SK-N-DZ (cell line): ENCODE measurements around the gene MID2.
"Not testable (repeated sequence)": the region's sequence is repeated elsewhere in the genome, so short reads cannot be mapped to it uniquely, and the experiment has no call there.

Experiments
- DNase-seq: peaks from one replicate; pipeline ENCODE4 v3.0.0-alpha.2; 2015; ENCODE audit warnings: low spot score

Gene MID2

GRCh38 chrX:107840971-107841370, 15.3 kb downstream of the MID2 start:
- no peak for DNase-seq

DNA sequence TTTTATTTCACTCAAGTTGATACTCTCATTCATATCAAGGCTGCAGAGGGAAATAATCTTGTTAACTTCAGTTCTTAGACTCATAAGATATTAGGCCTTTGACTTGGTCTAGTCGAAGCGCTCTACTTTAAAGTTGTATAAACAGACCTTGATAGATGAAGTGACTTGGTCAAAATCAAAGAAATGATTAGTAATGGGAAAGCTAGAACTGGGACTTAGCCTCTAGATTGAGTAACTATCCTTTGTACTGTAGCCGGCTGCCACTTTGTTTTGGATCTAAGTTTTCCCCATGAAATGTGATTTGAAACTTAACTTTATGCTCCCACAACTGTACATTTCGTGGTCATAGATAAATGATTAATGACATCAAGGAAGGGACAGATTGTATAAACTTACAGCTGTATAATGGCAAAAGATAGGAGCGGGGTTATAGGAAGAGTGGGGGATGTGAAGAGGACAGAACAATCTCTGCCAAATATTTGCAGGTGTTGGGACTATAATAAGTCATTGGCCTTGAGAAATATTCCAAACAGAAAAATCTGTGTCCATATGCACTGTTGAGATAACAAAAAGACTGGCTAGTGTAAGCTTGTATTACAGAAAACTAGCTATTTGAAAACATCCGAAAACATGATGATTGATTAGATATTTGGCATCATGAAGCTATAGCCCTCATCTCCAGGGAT, 17.2 kb downstream of the MID2 start:
- DNase-seq: no peak

DNA sequence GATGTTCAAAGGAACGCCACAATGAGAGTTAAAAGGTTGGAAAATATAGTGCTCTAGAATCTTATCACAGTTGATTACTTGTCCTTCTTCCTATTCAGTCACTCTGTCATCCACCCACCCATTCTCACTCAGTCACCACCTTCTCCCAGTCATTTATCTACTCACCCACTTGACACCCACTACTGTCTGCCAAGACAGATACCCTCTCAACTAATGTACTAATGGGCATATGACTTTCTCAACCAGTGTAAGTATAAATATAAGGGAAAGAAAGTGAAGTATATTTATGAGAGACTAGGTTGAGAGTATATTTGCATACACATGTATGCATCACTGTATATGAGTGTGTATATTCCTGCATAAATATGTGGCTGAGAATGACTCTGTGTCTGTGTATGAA, 20.0 kb downstream of the MID2 start:
- no peak for DNase-seq

DNA sequence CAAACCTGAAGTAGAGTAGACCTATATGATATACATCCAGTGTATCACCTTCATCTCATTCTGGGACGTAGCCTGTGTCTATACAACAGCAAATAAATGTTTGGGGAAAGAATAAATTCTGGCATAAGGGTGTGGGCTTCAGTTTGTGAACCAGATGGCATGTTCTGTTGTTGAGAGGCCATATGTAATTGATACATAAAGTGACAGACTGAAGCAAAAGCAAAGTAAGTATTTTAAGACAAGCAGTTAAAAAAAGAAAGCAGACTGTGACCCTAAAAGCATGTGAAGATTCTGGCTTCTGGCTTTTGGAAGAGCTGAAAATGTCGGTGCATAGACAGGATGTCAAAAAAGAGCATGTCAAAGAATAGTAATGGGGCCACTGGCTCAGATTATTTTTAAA, 22.9 kb downstream of the MID2 start:
- no peak for DNase-seq

- no peak for DNase-seq
Observed at GRCh38 chrX:107849747-107850421, 24.2 kb downstream of the MID2 start.

DNA sequence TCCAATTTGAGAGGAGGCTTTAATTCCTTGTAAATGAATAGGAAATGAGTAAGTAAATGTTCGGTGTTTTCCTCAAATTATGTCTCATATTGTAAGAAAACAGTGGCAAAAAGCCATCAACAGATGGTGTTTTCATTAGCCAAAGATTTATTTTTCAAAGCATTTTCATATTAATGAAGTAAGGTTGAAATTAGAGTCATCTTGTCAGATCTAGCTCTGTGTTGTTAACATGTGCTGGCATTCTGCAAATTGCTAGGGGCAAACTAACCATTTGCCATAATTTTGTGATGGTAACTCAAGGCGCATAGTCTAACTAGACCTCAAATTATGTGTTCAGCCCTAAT, 24.7 kb downstream of the MID2 start:
- DNase-seq: no peak

DNA sequence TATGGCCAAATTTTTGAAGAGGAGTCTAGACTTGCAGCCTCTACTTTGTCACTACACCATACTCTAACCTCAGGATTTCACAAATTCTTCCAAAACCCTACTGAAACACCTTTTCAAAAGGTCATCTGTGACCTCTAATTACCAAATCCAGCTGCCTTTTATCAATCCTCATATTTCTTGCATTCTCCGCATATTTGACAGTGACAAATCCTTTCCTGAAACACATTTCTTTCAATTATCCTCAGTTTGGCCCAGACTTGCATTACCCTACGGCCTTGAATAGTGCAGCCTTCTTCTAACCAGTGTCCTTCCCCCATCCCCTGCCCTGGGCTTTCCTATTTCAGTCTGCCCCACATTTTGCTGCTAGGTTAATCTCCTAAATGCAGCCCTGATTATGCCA, 25.5 kb downstream of the MID2 start:
- DNase-seq: no peak

DNA sequence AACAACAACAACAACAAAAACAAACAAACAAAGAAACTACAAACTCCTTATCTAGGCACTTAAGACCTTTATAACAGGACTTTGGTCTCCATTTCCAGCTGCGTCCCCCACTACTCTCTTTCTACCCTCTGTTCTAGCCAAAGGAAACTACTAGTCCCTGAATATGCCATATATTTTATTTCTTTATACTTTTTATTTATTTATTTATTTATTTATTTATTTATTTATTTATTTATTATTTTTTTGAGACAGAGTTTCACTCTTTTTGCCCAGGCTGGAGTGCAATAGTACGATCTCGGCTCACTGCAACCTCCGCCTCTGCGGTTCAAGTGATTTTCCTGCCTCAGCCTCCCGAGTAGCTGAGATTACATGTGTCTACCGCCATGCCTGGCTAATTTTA, 26.0 kb downstream of the MID2 start:
- not testable (repeated sequence) for DNase-seq

- DNase-seq: no peak
Observed at GRCh38 chrX:107856289-107856688, 30.6 kb downstream of the MID2 start.

- not testable (repeated sequence) for DNase-seq
Observed at GRCh38 chrX:107857041-107857440, 31.4 kb downstream of the MID2 start.

- no peak for DNase-seq
Observed at GRCh38 chrX:107857837-107858236, 32.2 kb downstream of the MID2 start.

DNA sequence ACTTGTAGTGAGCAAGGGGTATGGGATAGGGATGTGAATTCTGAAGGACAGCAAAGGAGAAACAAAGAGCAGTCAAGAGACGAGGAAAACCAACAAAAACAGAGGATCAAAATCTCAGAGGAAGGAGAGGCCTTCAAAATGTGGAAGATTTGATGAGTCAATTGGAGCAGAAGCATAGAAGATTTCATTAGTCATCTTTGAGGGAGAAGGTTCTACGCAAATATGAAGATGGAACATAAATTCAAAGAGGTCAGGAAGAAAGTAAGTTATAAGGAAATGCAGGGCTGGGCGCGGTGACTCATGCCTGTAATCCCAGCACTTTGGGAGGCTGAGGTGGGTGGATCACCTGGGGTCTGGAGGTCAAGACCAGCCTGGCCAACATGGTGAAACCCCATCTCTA, 35.4 kb downstream of the MID2 start:
- DNase-seq: no peak

- no peak for DNase-seq
Observed at GRCh38 chrX:107871136-107871535, 45.5 kb downstream of the MID2 start.

DNA sequence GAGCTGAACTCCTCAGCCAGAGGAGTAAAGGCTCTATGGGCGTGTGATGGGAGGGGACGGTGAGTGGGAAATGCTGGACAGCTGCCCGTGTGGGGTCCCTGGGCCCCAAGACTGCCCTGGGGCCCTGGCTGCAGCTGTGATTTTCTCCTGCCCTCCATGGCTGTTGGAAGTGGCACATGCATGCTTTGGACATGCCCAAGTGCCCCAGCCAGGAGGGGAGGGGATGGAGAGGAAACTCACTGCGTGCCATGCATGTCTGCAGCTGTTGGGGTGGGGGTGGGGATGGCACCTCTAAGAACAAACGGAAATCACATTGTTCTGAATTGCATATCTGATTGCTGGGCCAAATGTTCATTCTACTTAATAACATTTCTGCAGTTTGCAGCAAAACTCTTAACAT, 52.4 kb downstream of the MID2 start:
- DNase-seq: no peak

DNA sequence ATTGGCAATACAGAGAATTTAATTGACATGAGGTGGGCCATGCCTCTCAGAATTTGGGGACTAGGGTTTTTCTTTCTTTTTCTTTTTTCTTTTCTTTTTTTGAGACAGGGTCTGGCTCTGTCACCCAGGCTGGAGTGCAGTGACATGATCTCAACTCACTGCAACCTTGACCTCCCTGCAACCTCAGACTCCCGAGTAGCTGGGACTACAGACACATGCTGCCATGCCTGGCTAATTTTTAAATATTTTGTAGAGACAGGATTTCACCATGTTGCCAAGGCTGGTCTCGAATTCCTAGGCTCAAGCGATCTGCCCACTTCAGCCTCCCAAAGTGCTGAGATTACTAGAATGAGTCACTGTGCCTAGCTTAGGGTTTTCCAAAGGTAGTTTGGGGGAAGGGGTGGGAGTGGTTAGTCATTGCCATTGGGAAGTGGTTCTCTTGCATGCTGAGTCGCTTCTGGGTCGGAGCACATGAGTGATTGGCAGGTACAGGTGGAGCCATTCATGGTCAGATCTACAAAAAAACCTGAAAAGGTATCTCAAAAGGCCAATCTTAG, 54.5 kb downstream of the MID2 start:
- no peak for DNase-seq

DNA sequence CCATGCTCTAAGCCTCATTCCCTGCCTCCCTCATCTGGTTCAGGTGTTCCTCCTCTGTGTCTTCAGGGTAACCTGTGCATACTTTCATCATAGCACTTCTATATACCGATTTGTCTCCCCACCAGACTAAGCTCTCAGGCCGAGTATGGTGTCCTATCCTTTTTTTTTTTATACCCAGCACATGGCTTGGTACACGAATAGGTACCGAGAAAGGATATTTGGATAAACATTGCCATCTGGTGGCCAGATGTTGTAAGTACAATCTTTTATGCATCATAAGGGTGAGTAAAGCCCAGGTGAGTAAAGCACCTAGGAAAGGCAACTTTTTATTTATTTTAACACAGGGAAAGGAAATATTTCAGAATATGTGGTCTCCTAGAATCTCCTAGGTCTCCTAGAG, 68.4 kb downstream of the MID2 start:
- DNase-seq: peak; percentile 36

GRCh38 chrX:107902721-107903120, 77.1 kb downstream of the MID2 start:
- DNase-seq: no peak

- DNase-seq: no peak
Observed at GRCh38 chrX:107905366-107905765, 79.7 kb downstream of the MID2 start.

DNA sequence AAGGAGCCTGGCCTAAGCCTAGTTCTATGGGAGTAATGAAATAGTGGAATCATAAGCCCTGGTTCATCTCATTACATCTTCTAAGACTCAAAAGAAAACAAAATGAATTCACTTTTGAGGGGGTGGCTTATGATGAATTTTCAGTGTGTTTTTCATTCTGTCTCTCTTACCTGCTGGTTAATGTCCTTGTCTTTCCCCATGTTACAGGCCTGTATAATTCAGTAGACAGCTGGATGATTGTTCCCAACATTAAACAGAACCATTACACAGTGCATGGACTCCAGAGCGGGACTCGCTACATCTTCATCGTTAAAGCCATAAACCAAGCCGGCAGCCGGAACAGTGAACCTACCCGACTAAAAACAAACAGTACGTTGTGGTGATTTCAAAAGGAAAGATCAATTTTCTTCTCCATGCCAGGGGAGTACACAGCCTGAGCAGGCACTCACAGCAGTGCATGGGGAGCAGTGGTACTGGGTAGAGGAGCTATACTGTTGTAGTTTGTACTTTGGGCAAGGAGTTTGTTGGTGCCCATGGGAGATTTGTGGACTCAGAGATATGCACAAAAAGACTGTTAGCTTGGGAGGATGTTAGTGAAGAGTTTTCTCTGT, 98.6 kb downstream of the MID2 start:
- DNase-seq: no peak

DNA sequence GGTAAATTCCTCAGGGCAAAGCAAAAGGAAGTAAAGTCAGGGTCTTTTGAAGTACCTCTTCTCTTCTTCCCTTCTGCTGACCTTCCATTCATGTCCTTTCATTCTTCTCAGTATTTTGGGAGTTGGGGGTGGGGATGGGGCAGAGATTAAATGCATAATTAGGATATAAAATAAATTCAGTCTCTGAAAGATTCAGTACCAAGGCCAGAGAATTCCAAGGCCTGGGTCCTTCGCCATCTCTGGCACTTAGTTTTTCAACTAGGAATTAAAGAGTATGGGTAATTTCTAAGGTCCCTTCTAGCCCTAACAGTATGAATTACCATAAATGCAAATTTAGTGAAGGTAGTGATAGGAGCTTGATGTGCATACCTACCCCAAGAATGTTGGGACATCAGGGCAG, 108.6 kb downstream of the MID2 start:
- no peak for DNase-seq

DNA sequence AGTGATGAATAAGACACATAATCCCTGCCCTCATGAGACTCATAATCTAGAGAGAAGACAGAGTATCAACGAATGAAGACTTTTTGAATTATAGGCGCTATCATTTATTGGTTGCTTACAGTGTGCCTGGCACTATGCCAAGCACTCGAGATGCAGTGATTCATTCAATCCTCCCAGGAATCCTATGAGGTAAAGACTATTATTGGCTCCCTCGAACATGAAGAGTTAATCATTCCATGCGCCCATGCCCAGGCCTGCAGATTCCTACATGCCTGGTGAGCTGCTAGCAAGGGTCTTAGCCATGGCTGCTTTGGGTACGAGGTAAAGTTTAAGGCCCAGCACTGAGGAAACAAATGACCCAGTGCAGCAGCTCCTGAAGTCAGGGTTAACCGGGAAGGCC, 109.5 kb downstream of the MID2 start:
- DNase-seq: no peak

- DNase-seq: no peak
Observed at GRCh38 chrX:107935664-107936433, 110.2 kb downstream of the MID2 start.
